Kidney glomerular epithelial cell (primary cell): ENCODE results near the gene ITGA11.

Experiments used
- DNase-seq: peaks from one replicate; lab custom pipeline; 2025; lab: John Stamatoyannopoulos, UW

ITGA11 gene

GRCh38 chr15:68328964-68329363 is 103.0 kb downstream of the ITGA11 start:
- no peak for DNase-seq

- DNase-seq, result no peak
Measured at GRCh38 chr15:68328443-68328842, 103.5 kb downstream of the ITGA11 start.

GRCh38 chr15:68326711-68327354 is 105.1 kb downstream of the ITGA11 start:
- no peak for DNase-seq

GRCh38 chr15:68325726-68326125 is 106.2 kb downstream of the ITGA11 start:
- no peak for DNase-seq

GRCh38 chr15:68322796-68323195 is 109.2 kb downstream of the ITGA11 start:
- DNase-seq, result no peak

GRCh38 chr15:68321229-68321628 is 110.7 kb downstream of the ITGA11 start:
- DNase-seq, result no peak

- no peak for DNase-seq
Measured at GRCh38 chr15:68319997-68320396, 112.0 kb downstream of the ITGA11 start.

GRCh38 chr15:68318931-68319909 is 112.7 kb downstream of the ITGA11 start:
- no peak for DNase-seq

GRCh38 chr15:68318008-68318835 is 113.7 kb downstream of the ITGA11 start:
- DNase-seq, result no peak

GRCh38 chr15:68317281-68318007 is 114.5 kb downstream of the ITGA11 start:
- DNase-seq, result no peak

- no peak for DNase-seq
Measured at GRCh38 chr15:68316061-68316804, 115.7 kb downstream of the ITGA11 start.

GRCh38 chr15:68315495-68316031 is 116.4 kb downstream of the ITGA11 start:
- no peak for DNase-seq

GRCh38 chr15:68315035-68315434 is 116.9 kb downstream of the ITGA11 start:
- no peak for DNase-seq

GRCh38 chr15:68314563-68314962 is 117.4 kb downstream of the ITGA11 start:
- no peak for DNase-seq

GRCh38 chr15:68313501-68314410 is 118.2 kb downstream of the ITGA11 start:
- no peak for DNase-seq

- DNase-seq, result no peak
Measured at GRCh38 chr15:68312701-68313204, 119.2 kb downstream of the ITGA11 start.

GRCh38 chr15:68311859-68312557 is 120.0 kb downstream of the ITGA11 start:
- no peak for DNase-seq

GRCh38 chr15:68311464-68311835 is 120.5 kb downstream of the ITGA11 start:
- no peak for DNase-seq
